ENCODE results near the gene TTC28.
"Not testable (repeated sequence)": the region's sequence is repeated elsewhere in the genome, so short reads cannot be mapped to it uniquely, and the experiment has no call there.

Gene TTC28

DNA sequence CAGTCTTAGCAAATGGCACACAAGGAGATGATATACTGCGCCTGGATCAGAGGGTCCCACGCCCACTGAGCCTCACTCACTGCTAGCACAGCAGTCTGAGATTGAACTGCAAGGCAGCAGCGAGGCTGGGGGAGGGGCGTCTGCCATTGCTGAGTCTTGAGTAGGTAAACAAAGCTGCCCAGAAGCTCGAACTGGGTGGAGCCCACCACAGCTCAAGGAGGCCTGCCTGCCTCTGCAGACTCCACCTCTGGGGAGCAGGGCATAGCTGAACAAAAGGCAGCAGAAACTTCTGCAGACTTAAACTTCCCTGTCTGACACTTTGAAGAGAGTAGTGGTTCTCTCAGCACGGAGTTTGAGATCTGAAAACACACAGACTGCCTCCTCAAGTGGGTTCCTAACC lies 470.2 kb downstream of the TTC28 start:
- 22% methylated on average over 6 of the region's 6 CpGs for WGBS
- not testable (repeated sequence) for H4K91ac ChIP-seq (ENCODE audit: low read length); H3K4ac ChIP-seq (ENCODE audit: low read depth in 1 of 2, low read length in 2 of 2); H3K4me2 ChIP-seq (ENCODE audit: low read length, poor library complexity, severe bottlenecking); H2AFZ ChIP-seq (ENCODE audit: low read depth, low read length); H4K8ac ChIP-seq (ENCODE audit: low read length); H3K27ac ChIP-seq (ENCODE audit: low read length, poor library complexity, severe bottlenecking); H3K4me3 ChIP-seq (ENCODE audit: insufficient read depth in 1 of 2, low read depth in 1 of 2, low read length in 2 of 2); DNase-seq; H2BK12ac ChIP-seq (ENCODE audit: low read length in 2 of 2); H3K36me3 ChIP-seq (ENCODE audit: control insufficient read depth in 1 of 2, insufficient read depth in 2 of 2, low read depth in 1 of 2, low read length in 2 of 2); H2AK5ac ChIP-seq (ENCODE audit: low read length, severe bottlenecking); H2BK5ac ChIP-seq (ENCODE audit: low read depth, low read length, poor library complexity, severe bottlenecking); H2BK120ac ChIP-seq (ENCODE audit: low read depth, low read length); H3K27me3 ChIP-seq (ENCODE audit: control insufficient read depth in 1 of 2, insufficient read depth in 1 of 2, low read length in 2 of 2); H3K9me3 ChIP-seq (ENCODE audit: control insufficient read depth, low read length); H3K18ac ChIP-seq (ENCODE audit: low read depth in 1 of 2, low read length in 2 of 2); H3K23ac ChIP-seq (ENCODE audit: low read length in 2 of 2); H3K4me1 ChIP-seq (ENCODE audit: control insufficient read depth, insufficient read depth, low read depth, low read length); H2BK15ac ChIP-seq (ENCODE audit: low read depth, poor library complexity, severe bottlenecking); H3K9ac ChIP-seq (ENCODE audit: low read length); H3K14ac ChIP-seq (ENCODE audit: low read length in 2 of 2)
- H3K79me1 ChIP-seq (replicated peaks; ENCODE audit: low read length, poor library complexity, severe bottlenecking) = peaks cover 12% of the 10 kb centered on the region

DNA sequence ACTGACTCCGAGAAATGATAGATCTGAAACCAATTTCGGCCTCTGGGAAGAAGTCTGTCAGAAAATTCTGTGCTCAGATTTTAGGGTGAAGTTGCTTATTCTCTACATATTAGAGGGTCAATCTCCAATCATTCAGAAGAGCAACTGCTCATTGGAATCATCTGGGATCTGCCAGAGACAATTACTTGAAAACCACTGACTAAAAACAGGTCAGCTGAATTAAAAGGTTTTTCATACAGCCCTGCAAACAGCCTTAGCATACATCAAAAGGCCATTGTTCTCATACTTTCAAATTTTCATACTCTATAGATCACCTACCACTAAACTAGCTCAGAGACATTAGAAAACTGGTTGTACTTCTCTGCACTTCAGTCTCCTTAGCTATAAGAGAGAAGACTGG lies 470.9 kb downstream of the TTC28 start:
- H2AFZ ChIP-seq (ENCODE audit: low read depth, low read length) = no peak overlapping the region
- peaks cover 3% of the 10 kb centered on the region for H3K4me1 ChIP-seq (ENCODE audit: control insufficient read depth, insufficient read depth, low read depth, low read length)
- H4K8ac ChIP-seq (ENCODE audit: low read length) = no peak overlapping the region
- no peak overlapping the region for H2BK15ac ChIP-seq (ENCODE audit: low read depth, poor library complexity, severe bottlenecking)
- H3K9ac ChIP-seq (ENCODE audit: low read length) = no peak overlapping the region
- H3K18ac ChIP-seq (ENCODE audit: low read depth in 1 of 2, low read length in 2 of 2) = no peak overlapping the region
- H2BK120ac ChIP-seq (ENCODE audit: low read depth, low read length) = no peak overlapping the region
- no peak overlapping the region for H3K4ac ChIP-seq (ENCODE audit: low read depth in 1 of 2, low read length in 2 of 2)
- H4K91ac ChIP-seq (ENCODE audit: low read length) = no peak overlapping the region
- no peak overlapping the region for H3K4me3 ChIP-seq (ENCODE audit: insufficient read depth in 1 of 2, low read depth in 1 of 2, low read length in 2 of 2)
- no peak overlapping the region for H2BK5ac ChIP-seq (ENCODE audit: low read depth, low read length, poor library complexity, severe bottlenecking)
- no peaks in the 10 kb centered on the region for H3K36me3 ChIP-seq (ENCODE audit: control insufficient read depth in 1 of 2, insufficient read depth in 2 of 2, low read depth in 1 of 2, low read length in 2 of 2)
- no peak for DNase-seq
- H3K23ac ChIP-seq (ENCODE audit: low read length in 2 of 2) = no peak overlapping the region
- 100% methylated on average over 2 of the region's 2 CpGs for WGBS
- peaks cover 3% of the 10 kb centered on the region for H3K9me3 ChIP-seq (ENCODE audit: control insufficient read depth, low read length)
- no peak overlapping the region for H3K4me2 ChIP-seq (ENCODE audit: low read length, poor library complexity, severe bottlenecking)
- no peak overlapping the region for H3K27ac ChIP-seq (ENCODE audit: low read length, poor library complexity, severe bottlenecking)
- H2BK12ac ChIP-seq (ENCODE audit: low read length in 2 of 2) = no peak overlapping the region
- H3K79me1 ChIP-seq (replicated peaks; ENCODE audit: low read length, poor library complexity, severe bottlenecking) = peaks cover 14% of the 10 kb centered on the region
- H3K14ac ChIP-seq (ENCODE audit: low read length in 2 of 2) = no peak overlapping the region
- no peaks in the 10 kb centered on the region for H3K27me3 ChIP-seq (ENCODE audit: control insufficient read depth in 1 of 2, insufficient read depth in 1 of 2, low read length in 2 of 2)
- no peak overlapping the region for H2AK5ac ChIP-seq (ENCODE audit: low read length, severe bottlenecking)

DNA sequence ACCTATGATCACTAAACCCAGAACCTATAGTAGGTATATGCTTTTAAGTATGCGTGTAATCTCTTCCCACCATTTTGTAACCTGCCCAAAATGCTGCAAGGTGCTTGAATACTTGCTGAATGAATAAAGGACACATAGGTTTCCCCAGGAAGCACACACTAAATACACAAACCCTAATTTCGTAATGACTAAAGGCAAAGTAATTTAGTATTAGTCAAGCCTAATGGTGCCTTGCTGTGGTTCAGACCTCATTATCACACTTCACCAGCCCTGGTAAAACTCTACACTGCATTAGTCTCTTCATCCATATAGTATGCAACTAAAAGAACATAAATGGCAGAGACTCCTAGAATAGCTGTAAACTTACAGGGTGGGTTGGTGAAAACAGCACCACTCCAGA lies 471.6 kb downstream of the TTC28 start:
- Histone ChIP-seq H3K9me3 (ENCODE audit: control insufficient read depth, low read length) (peaks cover 3% of the 10 kb centered on the region), H3K4me3 (ENCODE audit: insufficient read depth in 1 of 2, low read depth in 1 of 2, low read length in 2 of 2) (no peak overlapping the region), H3K79me1 (replicated peaks; ENCODE audit: low read length, poor library complexity, severe bottlenecking) (peaks cover 14% of the 10 kb centered on the region), H3K14ac (ENCODE audit: low read length in 2 of 2) (no peak overlapping the region), H4K91ac (ENCODE audit: low read length) (no peak overlapping the region), H2BK12ac (ENCODE audit: low read length in 2 of 2) (no peak overlapping the region), H2BK15ac (ENCODE audit: low read depth, poor library complexity, severe bottlenecking) (no peak overlapping the region), H4K8ac (ENCODE audit: low read length) (no peak overlapping the region), H2BK120ac (ENCODE audit: low read depth, low read length) (no peak overlapping the region), H3K4ac (ENCODE audit: low read depth in 1 of 2, low read length in 2 of 2) (no peak overlapping the region), H3K23ac (ENCODE audit: low read length in 2 of 2) (no peak overlapping the region), H3K4me1 (ENCODE audit: control insufficient read depth, insufficient read depth, low read depth, low read length) (peaks cover 3% of the 10 kb centered on the region), H2AK5ac (ENCODE audit: low read length, severe bottlenecking) (no peak overlapping the region), H3K4me2 (ENCODE audit: low read length, poor library complexity, severe bottlenecking) (no peak overlapping the region), H3K18ac (ENCODE audit: low read depth in 1 of 2, low read length in 2 of 2) (no peak overlapping the region), H2AFZ (ENCODE audit: low read depth, low read length) (no peak overlapping the region), H3K27me3 (ENCODE audit: control insufficient read depth in 1 of 2, insufficient read depth in 1 of 2, low read length in 2 of 2) (no peaks in the 10 kb centered on the region), H3K36me3 (ENCODE audit: control insufficient read depth in 1 of 2, insufficient read depth in 2 of 2, low read depth in 1 of 2, low read length in 2 of 2) (no peaks in the 10 kb centered on the region), H3K9ac (ENCODE audit: low read length) (no peak overlapping the region), H3K27ac (ENCODE audit: low read length, poor library complexity, severe bottlenecking) (peak overlapping the region; percentile 55), H2BK5ac (ENCODE audit: low read depth, low read length, poor library complexity, severe bottlenecking) (no peak overlapping the region)
- 100% methylated on average over 2 of the region's 2 CpGs for WGBS
- no peak for DNase-seq

DNA sequence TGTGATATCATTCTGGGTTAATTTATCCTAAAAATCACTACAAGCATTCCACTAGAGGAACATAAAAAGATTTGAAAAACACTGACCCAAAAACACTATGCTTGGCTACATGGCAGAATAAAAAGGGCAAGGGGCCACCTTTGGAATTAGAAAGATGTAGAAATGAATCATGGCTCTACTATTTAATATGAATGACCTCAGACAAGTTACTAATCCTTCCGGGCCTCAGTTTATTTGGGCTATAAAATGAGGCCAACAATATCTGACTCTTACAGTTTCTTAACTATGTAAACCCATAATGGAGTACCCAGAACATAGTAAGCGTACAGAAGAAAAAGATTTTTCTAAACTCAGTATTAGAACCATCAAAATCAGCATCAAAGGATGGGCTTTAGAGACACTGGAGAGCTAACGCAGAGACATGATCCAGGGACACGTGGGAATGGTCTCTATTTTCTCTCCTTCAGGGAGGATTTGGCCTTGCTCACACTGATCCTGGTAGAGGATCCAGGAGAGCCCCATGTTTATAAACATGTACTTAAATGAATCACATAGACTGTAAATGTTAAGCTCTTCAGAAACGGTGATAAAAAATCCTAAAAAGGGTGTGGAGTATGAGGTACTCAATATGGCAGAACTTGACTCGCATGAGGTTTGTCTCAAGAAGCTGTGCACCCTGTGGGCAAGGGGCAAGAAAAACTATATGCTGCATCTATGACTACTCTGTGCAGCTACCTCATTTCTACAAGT lies 472.2 kb downstream of the TTC28 start:
- H3K4me1 ChIP-seq (ENCODE audit: control insufficient read depth, insufficient read depth, low read depth, low read length) = peaks cover 3% of the 10 kb centered on the region
- DNase-seq = peak; percentile 19
- no peak overlapping the region for H3K9ac ChIP-seq (ENCODE audit: low read length)
- H3K79me1 ChIP-seq (replicated peaks; ENCODE audit: low read length, poor library complexity, severe bottlenecking) = peaks cover 14% of the 10 kb centered on the region
- no peak overlapping the region for H2BK120ac ChIP-seq (ENCODE audit: low read depth, low read length)
- H3K27ac ChIP-seq (ENCODE audit: low read length, poor library complexity, severe bottlenecking) = peak overlapping the region; percentile 55
- H4K8ac ChIP-seq (ENCODE audit: low read length) = no peak overlapping the region
- no peak overlapping the region for H2BK5ac ChIP-seq (ENCODE audit: low read depth, low read length, poor library complexity, severe bottlenecking)
- no peak overlapping the region for H3K23ac ChIP-seq (ENCODE audit: low read length in 2 of 2)
- no peak overlapping the region for H2AFZ ChIP-seq (ENCODE audit: low read depth, low read length)
- no peak overlapping the region for H2BK15ac ChIP-seq (ENCODE audit: low read depth, poor library complexity, severe bottlenecking)
- no peak overlapping the region for H3K4me2 ChIP-seq (ENCODE audit: low read length, poor library complexity, severe bottlenecking)
- no peak overlapping the region for H3K4ac ChIP-seq (ENCODE audit: low read depth in 1 of 2, low read length in 2 of 2)
- no peak overlapping the region for H2BK12ac ChIP-seq (ENCODE audit: low read length in 2 of 2)
- no peak overlapping the region for H3K18ac ChIP-seq (ENCODE audit: low read depth in 1 of 2, low read length in 2 of 2)
- H3K14ac ChIP-seq (ENCODE audit: low read length in 2 of 2) = no peak overlapping the region
- H3K36me3 ChIP-seq (ENCODE audit: control insufficient read depth in 1 of 2, insufficient read depth in 2 of 2, low read depth in 1 of 2, low read length in 2 of 2) = no peaks in the 10 kb centered on the region
- H2AK5ac ChIP-seq (ENCODE audit: low read length, severe bottlenecking) = no peak overlapping the region
- H4K91ac ChIP-seq (ENCODE audit: low read length) = no peak overlapping the region
- no peaks in the 10 kb centered on the region for H3K27me3 ChIP-seq (ENCODE audit: control insufficient read depth in 1 of 2, insufficient read depth in 1 of 2, low read length in 2 of 2)
- WGBS = 72% methylated on average over 6 of the region's 6 CpGs
- H3K4me3 ChIP-seq (ENCODE audit: insufficient read depth in 1 of 2, low read depth in 1 of 2, low read length in 2 of 2) = no peak overlapping the region
- H3K9me3 ChIP-seq (ENCODE audit: control insufficient read depth, low read length) = peaks cover 3% of the 10 kb centered on the region
